K562 (cell line): ENCODE results near the gene NLRX1. TPM values are rescaled to one million over a fixed set of nuclear protein-coding genes. Genes with fewer than 3 reads are reported as not detected.

ENCODE experiments used
- ATAC-seq: fragments of 200-7000 bp; cut with Tn5 transposase; 3 replicates; pipeline ENCODE4 v1.9.1; 2020; ENCODE audit warnings: moderate library complexity
- BruUV-seq: library from RNA; stranded (reverse); fragments of 400-500 nt; replicated peaks from 2 replicates; lab custom pipeline; 2021; lab: Mats Ljungman, UMichigan
- CTCF ChIA-PET: fragments of 300-600 bp; formaldehyde crosslinking; extraction: SDS; loops from one replicate; lab custom pipeline; 2021; ENCODE audit warnings: low intra/inter-chr PET ratio; lab: Yijun Ruan, JAX
- POLR2A ChIA-PET: fragments of 300-600, 350-650 bp; sonication (Branson Sonifier 250); formaldehyde crosslinking; extraction: SDS; loops from one replicate; lab custom pipeline; 2021; ENCODE audit warnings: antibody characterized with exemption, inconsistent platforms; lab: Yijun Ruan, JAX
- DNase-seq, 4 experiments: peaks; one replicate each; pipeline versions ENCODE4 v3.0.0 to v3.0.0-alpha.2; 2011 to 2018; ENCODE audit warnings: low spot score in 3 of 4, mixed read lengths in 3 of 4; ENCODE audit errors: extremely low read depth in 1 of 4
- FAIRE-seq: peaks from 2 replicates; lab custom pipeline; 2011; peaks lifted over from hg19 to GRCh38; lab: Jason Lieb, UNC
- H2AFZ ChIP-seq: 2 replicates; pipeline ENCODE4 v1.6.0; 2011; ENCODE audit warnings: low read depth, low read length, control low read depth, inconsistent platforms
- H3K27ac ChIP-seq: fragments of 200-600 bp; 3 replicates; pipeline ENCODE4 v1.8.0; 2011; ENCODE audit warnings: low read depth, mild to moderate bottlenecking, control low read depth, inconsistent platforms, low read length, moderate library complexity, mixed read lengths; ENCODE audit errors: extremely low read depth
- H3K27me3 ChIP-seq, 2 experiments: fragments of 300-600 bp in 1 of 2; 2 replicates in 1 of 2; 3 replicates in 1 of 2; pipeline versions ENCODE4 v1.6.0 to v1.8.0; 2011; ENCODE audit warnings: inconsistent platforms in 2 of 2, low read length in 2 of 2, mild to moderate bottlenecking in 1 of 2, mixed read lengths in 1 of 2, moderate library complexity in 1 of 2; ENCODE audit not compliant: control insufficient read depth in 2 of 2, insufficient read depth in 2 of 2
- H3K36me3 ChIP-seq: fragments of 300-600 bp; 3 replicates; pipeline ENCODE4 v1.8.0; 2011; ENCODE audit warnings: mild to moderate bottlenecking, low read length, inconsistent platforms; ENCODE audit not compliant: control insufficient read depth, insufficient read depth
- H3K4me1 ChIP-seq, 2 experiments: fragments of 200-600 bp in 1 of 2; replicated peaks in 1 of 2; 2 replicates in 1 of 2; 3 replicates in 1 of 2; pipeline versions ENCODE4 v1.5.1 to v1.8.0; 2011; ENCODE audit warnings: inconsistent platforms in 2 of 2, low read length in 2 of 2, mild to moderate bottlenecking in 1 of 2, mixed read lengths in 1 of 2, moderate library complexity in 1 of 2; ENCODE audit not compliant: control insufficient read depth in 2 of 2, insufficient read depth in 2 of 2
- H3K4me2 ChIP-seq: 2 replicates; pipeline ENCODE4 v1.6.1; 2011; ENCODE audit warnings: low read length, control low read depth, inconsistent platforms, mixed read lengths; ENCODE audit not compliant: insufficient read depth
- H3K4me3 ChIP-seq: fragments of 200-600 bp; sonication (generic), shearing (Covaris generic); 2 replicates; pipeline ENCODE4 v1.5.1; 2016; ENCODE audit warnings: control low read depth, inconsistent platforms
- H3K79me2 ChIP-seq: fragments of 200-600 bp; 3 replicates; pipeline ENCODE4 v1.8.0; 2011; ENCODE audit warnings: low read length, inconsistent platforms; ENCODE audit not compliant: control insufficient read depth, insufficient read depth
- H3K9ac ChIP-seq, 2 experiments: 2 replicates each; pipeline versions ENCODE4 v1.6.0 to v1.6.1; 2011; ENCODE audit warnings: low read depth in 2 of 2, low read length in 2 of 2, control low read depth in 1 of 2, inconsistent platforms in 1 of 2, mild to moderate bottlenecking in 1 of 2, mixed read lengths in 1 of 2; ENCODE audit not compliant: insufficient read depth in 1 of 2
- H3K9me1 ChIP-seq: one replicate; pipeline ENCODE4 v1.6.0; 2011; ENCODE audit warnings: inconsistent platforms, mild to moderate bottlenecking, low read length, moderate library complexity; ENCODE audit not compliant: control insufficient read depth, insufficient read depth
- H3K9me3 ChIP-seq: replicated peaks from 2 replicates; pipeline ENCODE4 v1.5.1; 2011; ENCODE audit warnings: low read depth, low read length, inconsistent platforms; ENCODE audit not compliant: control insufficient read depth, insufficient read depth
- H4K20me1 ChIP-seq: replicated peaks from 2 replicates; pipeline ENCODE4 v1.6.1; 2011; ENCODE audit warnings: low read length, inconsistent platforms, mixed read lengths; ENCODE audit not compliant: control insufficient read depth, insufficient read depth
- C11orf30 ChIP-seq: fragments of 450-650 bp; IDR thresholded peaks from 2 replicates; pipeline ENCODE4 v1.6.1; 2016; ENCODE audit warnings: low read depth, mild to moderate bottlenecking
- CCNT2 ChIP-seq: IDR thresholded peaks from 2 replicates; pipeline ENCODE4 v1.6.1; 2011; ENCODE audit warnings: borderline replicate concordance, low read depth, mild to moderate bottlenecking, moderate library complexity, mixed read lengths, low read length; ENCODE audit not compliant: insufficient read length; ENCODE audit errors: extremely low read depth
- CREM ChIP-seq: IDR thresholded peaks from 2 replicates; pipeline ENCODE4 v1.6.1; 2014; ENCODE audit warnings: antibody characterized with exemption, low read depth
- EGR1 ChIP-seq: fragments of 450-650 bp; conservative IDR thresholded peaks from 2 replicates; pipeline ENCODE4 v1.6.1; 2017; ENCODE audit warnings: mild to moderate bottlenecking
- GTF2F1 ChIP-seq: IDR thresholded peaks from 2 replicates; pipeline ENCODE4 v1.6.1; 2011; ENCODE audit warnings: low read depth, low read length, improper control_type of control experiment
- HOXB6 ChIP-seq: fragments of 250-450 bp; sonication (Bioruptor Pico); IDR thresholded peaks from 2 replicates; pipeline ENCODE4 v1.5.1; 2022; ENCODE audit warnings: mild to moderate bottlenecking, borderline replicate concordance
- MAZ ChIP-seq, 2 experiments: fragments of 450-650 bp in 1 of 2; sonication (generic) in 1 of 2; formaldehyde crosslinking; IDR thresholded peaks in 1 of 2; conservative IDR thresholded peaks in 1 of 2; 2 replicates each; pipeline versions ENCODE4 v1.4.0 to v1.5.0; 2020; ENCODE audit warnings: mild to moderate bottlenecking in 1 of 2, missing genetic modification reagents in 1 of 2
- NR4A1 ChIP-seq, 2 experiments: fragments of 250-450 bp in 1 of 2; fragments of 450-650 bp in 1 of 2; sonication (Bioruptor Pico) in 1 of 2; IDR thresholded peaks; 2 replicates each; pipeline versions ENCODE4 v1.4.0 to v1.6.1; 2016 to 2020; ENCODE audit warnings: mild to moderate bottlenecking in 2 of 2, missing compliant biosample characterization in 1 of 2, missing genetic modification characterization in 1 of 2, moderate library complexity in 1 of 2
- REST ChIP-seq, 2 experiments: fragments of 450-650 bp; formaldehyde crosslinking in 1 of 2; IDR thresholded peaks; 2 replicates each; pipeline versions ENCODE4 v1.4.0 to v1.6.1; 2014 to 2020; ENCODE audit warnings: mild to moderate bottlenecking in 2 of 2, borderline replicate concordance in 1 of 2, low read depth in 1 of 2
- TRIM24 ChIP-seq, 2 experiments: fragments of 450-650 bp; IDR thresholded peaks; 2 replicates each; pipeline ENCODE4 v1.6.1; 2016
- ZFX ChIP-seq: sonication (generic); formaldehyde crosslinking; IDR thresholded peaks from 2 replicates; pipeline ENCODE4 v1.8.0; 2022; ENCODE audit warnings: mild to moderate bottlenecking, missing genetic modification reagents, moderate library complexity
- WGBS: fragments of 100-300 bp; shearing (Covaris generic); methylation state at CpG from one replicate; pipeline ENCODE4 v1.1.6; 2016; ENCODE audit warnings: low coverage, mixed read lengths; ENCODE audit not compliant: insufficient coverage; ENCODE audit errors: missing lambda C conversion rate; 5-methylcytosine and 5-hydroxymethylcytosine counted together
- in situ Hi-C: fragments of 300-500 bp; cut with MboI; formaldehyde crosslinking; loops from 4 replicates; pipeline ENCODE4 v1.15.0; 2018; ENCODE audit warnings: inconsistent platforms, mixed read lengths
- intact Hi-C: fragments of 100-400 bp; cut with micrococcal nuclease; formaldehyde crosslinking; loops from 2 replicates; pipeline ENCODE4 v1.14.2; 2022
- polyA plus RNA-seq, 8 experiments: library from polyadenylated mRNA; depleted of rRNA in 4 of 8; stranded (reverse) in 5 of 8; unstranded in 3 of 8; fragments of >200 nt; fragmentation: Nextera tagmentation in 2 of 8; fragmentation: Illumina TruSeq in 1 of 8; extraction: Ambion mirVana in 2 of 8; extraction: Trizol in 1 of 8; gene quantifications; 2 replicates each; pipeline versions ENCODE4 v1.2.1 to v1.2.3, GENCODE V29; 2011 to 2014; ENCODE audit warnings: inconsistent platforms in 1 of 8, missing spikeins in 1 of 8
- total RNA-seq, 7 experiments: library from RNA; depleted of rRNA in 6 of 7; stranded (reverse); fragments of >200 nt in 6 of 7; fragmentation: Illumina TruSeq in 2 of 7; extraction: Trizol in 2 of 7; gene quantifications; 2 replicates each; pipeline versions ENCODE4 v1.2.1 to v1.2.3, GENCODE V29; 2011 to 2021; ENCODE audit warnings: low replicate concordance in 1 of 7
- TF ChIP-seq, protein P1 (sequence below): fragments of 450-650 bp; IDR thresholded peaks from 2 replicates; pipeline ENCODE4 v1.6.1; 2016

NLRX1 gene
- total and polyA plus RNA-seq, 9 of the 15 experiments (the other 6 are each of a cell fraction or from before 2014, with no cell fraction given) = 0.04 to 2.3 (median 0.69) TPM

DNA sequence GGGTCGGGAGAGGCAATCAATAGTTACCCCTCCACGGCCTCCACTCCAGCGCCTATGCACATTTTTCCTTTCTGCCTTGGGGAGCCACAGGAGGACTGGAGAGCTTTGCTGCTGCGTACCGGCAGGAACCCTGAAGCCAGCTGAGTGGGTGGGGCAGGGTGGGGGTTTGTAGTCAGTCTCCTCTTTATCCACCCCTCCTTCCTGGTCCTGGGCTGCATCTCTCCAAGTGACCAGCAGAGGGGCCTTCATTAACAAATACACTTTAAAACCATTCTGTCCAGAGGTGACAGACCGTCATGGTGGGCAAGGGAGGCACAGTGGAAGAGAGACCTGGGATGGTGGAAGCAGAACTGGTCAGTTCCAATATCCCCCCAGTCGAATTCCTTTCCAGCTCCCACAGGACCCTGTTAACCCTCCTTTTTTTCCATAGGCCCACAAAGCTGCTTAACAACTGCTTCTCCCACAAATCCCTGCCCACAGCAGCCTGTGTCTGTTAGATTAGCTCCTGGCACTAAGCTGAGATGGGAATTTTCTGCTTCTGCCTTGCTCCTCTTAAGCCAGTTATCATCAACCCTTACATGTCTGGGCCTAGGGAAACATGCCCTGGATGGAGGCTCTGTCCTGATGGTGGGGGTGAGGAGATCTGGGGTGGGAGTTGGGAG, 23.6 kb upstream of the NLRX1 start:
- in situ Hi-C loops = no loop called here
- DNase-seq = peak; percentile 88 to 95 (median 95)
- H3K9ac ChIP-seq = no peak overlapping the region
- peak; percentile 95 for ATAC-seq
- peaks cover 13 to 22% of the 10 kb centered on the region in 2 experiments; a peak in 4 of 5 replicates for H3K4me1 ChIP-seq
- peak; percentile 97 for FAIRE-seq
- H4K20me1 ChIP-seq = no peaks in the 10 kb centered on the region
- peak overlapping the region; percentile 72; the same call in 1 of the 2 replicates for H2AFZ ChIP-seq
- H3K27ac ChIP-seq = no peak overlapping the region
- H3K36me3 ChIP-seq = no peaks in the 10 kb centered on the region
- H3K9me3 ChIP-seq = no peaks in the 10 kb centered on the region
- no peaks in the 10 kb centered on the region for H3K79me2 ChIP-seq
- no peaks in the 10 kb centered on the region for H3K9me1 ChIP-seq
- 5% methylated on average over 7 of the region's 7 CpGs for WGBS
- POLR2A ChIA-PET = interaction anchor here (0.9 kb wide), 1 partner anchor 98 kb away, joined by 3 read pairs; no protein-coding TSS in a partner anchor
- BruUV-seq = no TSS peak
- no peak overlapping the region for H3K4me3 ChIP-seq
- H3K27me3 ChIP-seq = peaks cover 0 to 13% of the 10 kb centered on the region in 2 experiments; a peak in 2 of 5 replicates
- intact Hi-C loops = loop anchor here (1.0 kb wide), 1 partner anchor 52 kb away; no protein-coding TSS in a partner anchor
- 0 out of 2 replicates have a peak overlapping the region, but pooled peaks have one; percentile 13 for H3K4me2 ChIP-seq
- CTCF ChIA-PET = no interaction called here
- TF ChIP-seq REST (IDR thresholded peaks at IDR 0.05; ENCODE audit: borderline replicate concordance) = peak; percentile 29; the same call in 1 of the 2 replicates
- no peak for TF ChIP-seq REST (CRISPR knock-in tag; IDR thresholded peaks at IDR 0.05; ENCODE audit: low read depth)
- no peak for TF ChIP-seq TRIM24 (IDR thresholded peaks at IDR 0.05)
- no peak for TF ChIP-seq HOXB6
- TF ChIP-seq ZFX (CRISPR knock-in tag) = no peak
- TF ChIP-seq NR4A1 (CRISPR knock-in tag; IDR thresholded peaks at IDR 0.05) = no peak
- TF ChIP-seq NR4A1 (tag; IDR thresholded peaks at IDR 0.05) = no peak
- TF ChIP-seq C11orf30 = no peak
- no peak for TF ChIP-seq GTF2F1
- TF ChIP-seq, protein P1, sequence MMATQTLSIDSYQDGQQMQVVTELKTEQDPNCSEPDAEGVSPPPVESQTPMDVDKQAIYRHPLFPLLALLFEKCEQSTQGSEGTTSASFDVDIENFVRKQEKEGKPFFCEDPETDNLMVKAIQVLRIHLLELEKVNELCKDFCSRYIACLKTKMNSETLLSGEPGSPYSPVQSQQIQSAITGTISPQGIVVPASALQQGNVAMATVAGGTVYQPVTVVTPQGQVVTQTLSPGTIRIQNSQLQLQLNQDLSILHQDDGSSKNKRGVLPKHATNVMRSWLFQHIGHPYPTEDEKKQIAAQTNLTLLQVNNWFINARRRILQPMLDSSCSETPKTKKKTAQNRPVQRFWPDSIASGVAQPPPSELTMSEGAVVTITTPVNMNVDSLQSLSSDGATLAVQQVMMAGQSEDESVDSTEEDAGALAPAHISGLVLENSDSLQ = no peak
- peak in 1 of 2 experiments; percentile 74; a peak in 2 of 4 replicates for TF ChIP-seq MAZ (CRISPR knock-in tag; conservative IDR thresholded peaks at IDR 0.05 in 1 of 2, IDR thresholded peaks at IDR 0.05 in 1 of 2)
- no peak for TF ChIP-seq CCNT2
- peak; percentile 47 for TF ChIP-seq EGR1
- TF ChIP-seq CREM = 0 out of 2 replicates have a peak, but pooled peaks have one; percentile 8
